Measurements from ENCODE around the gene PPP4C.
"Not testable (repeated sequence)": the region's sequence is repeated elsewhere in the genome, so short reads cannot be mapped to it uniquely, and the experiment has no call there.

The PPP4C gene

GRCh38 chr16:30113711-30114333, 38.0 kb downstream of the PPP4C start:
- Histone ChIP-seq H3K79me2 (ENCODE audit: control insufficient read depth, low read length) (no peaks in the 10 kb centered on the region), H3K27ac (ENCODE audit: low read depth, low read length) (no peak overlapping the region), H3K27me3 (ENCODE audit: control insufficient read depth, low read length) (no peaks in the 10 kb centered on the region), H3K4me1 (ENCODE audit: control insufficient read depth, low read length) (peaks cover 22% of the 10 kb centered on the region), H3F3A (ENCODE audit: control insufficient read depth, insufficient read depth) (no peaks in the 10 kb centered on the region), H3K36me3 (ENCODE audit: control insufficient read depth, low read length) (peaks cover 20% of the 10 kb centered on the region), H4K20me1 (ENCODE audit: control insufficient read depth, insufficient read depth, low read depth, low read length) (no peaks in the 10 kb centered on the region), H3K9me2 (replicated peaks; ENCODE audit: control insufficient read depth, low read length) (no peaks in the 10 kb centered on the region), H3K4me3 (ENCODE audit: low read length) (no peak overlapping the region), H3K9me3 (ENCODE audit: control insufficient read depth, insufficient read depth, low read length) (no peaks in the 10 kb centered on the region), H3K4me2 (ENCODE audit: low read length) (no peak overlapping the region)
- TF ChIP-seq EZH2phosphoT487 (IDR thresholded peaks at IDR 0.05; ENCODE audit: borderline replicate concordance, low read length): no peak
- TF ChIP-seq CTCF (IDR thresholded peaks at IDR 0.05; ENCODE audit: low read depth, low read length, poor library complexity, severe bottlenecking): no peak

- Histone ChIP-seq H3K79me2 (ENCODE audit: control insufficient read depth, low read length) (no peaks in the 10 kb centered on the region), H3K9me3 (ENCODE audit: control insufficient read depth, insufficient read depth, low read length) (no peaks in the 10 kb centered on the region), H3K4me3 (ENCODE audit: low read length) (no peak overlapping the region), H4K20me1 (ENCODE audit: control insufficient read depth, insufficient read depth, low read depth, low read length) (no peaks in the 10 kb centered on the region), H3K27me3 (ENCODE audit: control insufficient read depth, low read length) (no peaks in the 10 kb centered on the region), H3K4me1 (ENCODE audit: control insufficient read depth, low read length) (peaks cover 22% of the 10 kb centered on the region), H3K36me3 (ENCODE audit: control insufficient read depth, low read length) (peaks cover 23% of the 10 kb centered on the region), H3K9me2 (replicated peaks; ENCODE audit: control insufficient read depth, low read length) (no peaks in the 10 kb centered on the region), H3F3A (ENCODE audit: control insufficient read depth, insufficient read depth) (0 out of 2 replicates have a peak, but pooled peaks cover 2% of the 10 kb centered on the region), H3K4me2 (ENCODE audit: low read length) (no peak overlapping the region), H3K27ac (ENCODE audit: low read depth, low read length) (no peak overlapping the region)
- no peak for TF ChIP-seq EZH2phosphoT487 (IDR thresholded peaks at IDR 0.05; ENCODE audit: borderline replicate concordance, low read length)
- no peak for TF ChIP-seq CTCF (IDR thresholded peaks at IDR 0.05; ENCODE audit: low read depth, low read length, poor library complexity, severe bottlenecking)
These were observed 38.6 kb downstream of the PPP4C start for GRCh38 chr16:30114411-30114810.

GRCh38 chr16:30114833-30115232, 39.0 kb downstream of the PPP4C start:
- not testable (repeated sequence) for H3K27ac ChIP-seq (ENCODE audit: low read depth, low read length); H3K9me3 ChIP-seq (ENCODE audit: control insufficient read depth, insufficient read depth, low read length); H3F3A ChIP-seq (ENCODE audit: control insufficient read depth, insufficient read depth); H3K27me3 ChIP-seq (ENCODE audit: control insufficient read depth, low read length); H3K4me3 ChIP-seq (ENCODE audit: low read length); H3K9me2 ChIP-seq (replicated peaks; ENCODE audit: control insufficient read depth, low read length); H3K79me2 ChIP-seq (ENCODE audit: control insufficient read depth, low read length); H4K20me1 ChIP-seq (ENCODE audit: control insufficient read depth, insufficient read depth, low read depth, low read length)
- H3K4me1 ChIP-seq (ENCODE audit: control insufficient read depth, low read length): peaks cover 24% of the 10 kb centered on the region
- peak overlapping the region; percentile 37 for H3K4me2 ChIP-seq (ENCODE audit: low read length)
- H3K36me3 ChIP-seq (ENCODE audit: control insufficient read depth, low read length): peaks cover 27% of the 10 kb centered on the region

GRCh38 chr16:30115238-30115637, 39.4 kb downstream of the PPP4C start:
- Histone ChIP-seq H3K4me1 (ENCODE audit: control insufficient read depth, low read length) (peaks cover 28% of the 10 kb centered on the region), H3K36me3 (ENCODE audit: control insufficient read depth, low read length) (peaks cover 27% of the 10 kb centered on the region), H3F3A (ENCODE audit: control insufficient read depth, insufficient read depth) (0 out of 2 replicates have a peak, but pooled peaks cover 5% of the 10 kb centered on the region), H4K20me1 (ENCODE audit: control insufficient read depth, insufficient read depth, low read depth, low read length) (no peaks in the 10 kb centered on the region), H3K4me3 (ENCODE audit: low read length) (no peak overlapping the region), H3K79me2 (ENCODE audit: control insufficient read depth, low read length) (no peaks in the 10 kb centered on the region), H3K9me2 (replicated peaks; ENCODE audit: control insufficient read depth, low read length) (no peaks in the 10 kb centered on the region), H3K4me2 (ENCODE audit: low read length) (peak overlapping the region; percentile 37), H3K9me3 (ENCODE audit: control insufficient read depth, insufficient read depth, low read length) (no peaks in the 10 kb centered on the region), H3K27me3 (ENCODE audit: control insufficient read depth, low read length) (no peaks in the 10 kb centered on the region), H3K27ac (ENCODE audit: low read depth, low read length) (no peak overlapping the region)
- TF ChIP-seq CTCF (IDR thresholded peaks at IDR 0.05; ENCODE audit: low read depth, low read length, poor library complexity, severe bottlenecking) (no peak), EZH2phosphoT487 (IDR thresholded peaks at IDR 0.05; ENCODE audit: borderline replicate concordance, low read length) (no peak)

Measured in DOHH2 (cell line).